Fibroblast of villous mesenchyme (primary cell): ENCODE results near the gene KERA. TPM values are rescaled to one million over a fixed set of nuclear protein-coding genes. Genes with fewer than 3 reads are reported as not detected.

Experiments
- DNase-seq: peaks from one replicate; pipeline ENCODE4 v3.0.0-alpha.2; 2010; ENCODE audit warnings: low read depth
- H3K4me3 ChIP-seq: 2 replicates; pipeline ENCODE4 v1.5.1; 2011; ENCODE audit warnings: low read depth, mild to moderate bottlenecking, low read length
- CTCF ChIP-seq: IDR thresholded peaks from 2 replicates; pipeline ENCODE4 v1.5.1; 2012; ENCODE audit warnings: low read depth, mild to moderate bottlenecking, low read length; ENCODE audit not compliant: insufficient read depth
- total RNA-seq: library from RNA; depleted of rRNA; stranded (reverse); fragments of >200 nt; gene quantifications from 2 replicates; pipeline ENCODE4 v1.2.3, GENCODE V29; 2012

The KERA gene
- total RNA-seq, 1 donor, result not detected

GRCh38 chr12:91059211-91059610, 1.4 kb upstream of the KERA start:
- DNase-seq, result no peak
- TF ChIP-seq CTCF, result no peak
- no peak overlapping the region for H3K4me3 ChIP-seq

GRCh38 chr12:91058786-91059185, 962 bp upstream of the KERA start:
- peak; percentile 25 for DNase-seq

GRCh38 chr12:91056488-91056887, 1.3 kb downstream of the KERA start:
- no peak overlapping the region for H3K4me3 ChIP-seq
- no peak for TF ChIP-seq CTCF
- DNase-seq, result no peak

More at GRCh38 chr12:91058786-91059185, 962 bp upstream of the KERA start:
- TF ChIP-seq CTCF, result no peak
- H3K4me3 ChIP-seq, result no peak overlapping the region

GRCh38 chr12:91055976-91056375, 1.8 kb downstream of the KERA start:
- no peak for DNase-seq
- no peak for TF ChIP-seq CTCF
- no peak overlapping the region for H3K4me3 ChIP-seq

GRCh38 chr12:91053951-91054715, 3.7 kb downstream of the KERA start:
- H3K4me3 ChIP-seq, result no peak overlapping the region
- DNase-seq, result peak; percentile 73
- no peak for TF ChIP-seq CTCF

- no peak overlapping the region for H3K4me3 ChIP-seq
- no peak for TF ChIP-seq CTCF
These were observed 5.8 kb downstream of the KERA start for GRCh38 chr12:91052026-91052425.

GRCh38 chr12:91044586-91044985, 13.2 kb downstream of the KERA start:
- DNase-seq, result peak; percentile 41
- TF ChIP-seq CTCF, result no peak

More at GRCh38 chr12:91052026-91052425, 5.8 kb downstream of the KERA start:
- no peak for DNase-seq

More at GRCh38 chr12:91044586-91044985, 13.2 kb downstream of the KERA start:
- H3K4me3 ChIP-seq, result no peak overlapping the region
